NT2/D1 (cell line): ENCODE data around the gene KRT26.

Source experiments
- SUZ12 ChIP-seq: IDR thresholded peaks from 2 replicates; pipeline ENCODE4 v1.6.1; 2011; ENCODE audit not compliant: insufficient read length, insufficient read depth; ENCODE audit errors: extremely low read depth
- YY1 ChIP-seq: IDR thresholded peaks from 2 replicates; pipeline ENCODE4 v1.6.1; 2011; ENCODE audit not compliant: insufficient read length, insufficient read depth
- ZNF274 ChIP-seq: IDR thresholded peaks from 2 replicates; pipeline ENCODE4 v1.6.1; 2011; ENCODE audit warnings: mild to moderate bottlenecking, low read depth, low read length

DNA sequence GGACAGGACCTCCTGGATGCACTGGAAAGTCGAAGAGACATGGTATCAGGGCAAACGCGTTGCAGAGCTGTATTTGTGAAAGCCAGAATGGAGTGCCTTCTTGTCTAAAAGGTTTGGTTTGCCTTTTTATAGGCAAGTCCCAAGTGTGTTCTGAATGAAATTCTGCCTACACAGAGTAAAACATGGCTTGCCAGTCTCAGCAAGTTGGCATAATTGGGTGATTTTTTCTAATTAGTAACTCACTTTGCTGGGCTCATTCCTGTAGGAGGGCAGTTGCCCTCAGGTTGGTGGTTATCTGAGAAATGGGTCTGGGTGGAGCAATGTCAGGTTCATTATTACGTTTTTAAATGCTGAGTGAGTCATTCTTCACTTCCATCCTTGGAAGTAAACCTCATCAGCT is 16.8 kb downstream of the KRT26 start, which contains the start of gene KRT25:
- no peak for TF ChIP-seq YY1
- TF ChIP-seq SUZ12, result no peak
- TF ChIP-seq ZNF274, result no peak
